Smooth muscle cell (in vitro differentiated cells): ENCODE measurements around the gene MED1. TPM values are rescaled to one million over a fixed set of nuclear protein-coding genes. Genes with fewer than 3 reads are reported as not detected.
"Not testable (repeated sequence)": the region's sequence is repeated elsewhere in the genome, so short reads cannot be mapped to it uniquely, and the experiment has no call there.

Experiments
- DNase-seq: peaks from one replicate; lab custom pipeline; 2025; ENCODE audit not compliant: unreplicated experiment; lab: John Stamatoyannopoulos, UW
- H2AFZ ChIP-seq: fragments of 200-600 bp; sonication (generic); 2 replicates; pipeline ENCODE4 v1.6.0; 2016; ENCODE audit warnings: antibody characterized with exemption, low read depth, mild to moderate bottlenecking
- H3F3A ChIP-seq: fragments of 200-600 bp; sonication (generic); 2 replicates; pipeline ENCODE4 v1.6.0; 2017; ENCODE audit warnings: antibody characterized with exemption, low read depth
- H3K27ac ChIP-seq: fragments of 200-600 bp; sonication (generic); 2 replicates; pipeline ENCODE4 v1.5.1; 2016; ENCODE audit warnings: low read depth, mild to moderate bottlenecking
- H3K27me3 ChIP-seq: fragments of 200-600 bp; sonication (generic); 2 replicates; pipeline ENCODE4 v1.6.1; 2016; ENCODE audit warnings: low read depth, mild to moderate bottlenecking
- H3K36me3 ChIP-seq: fragments of 200-600 bp; sonication (generic); 2 replicates; pipeline ENCODE4 v1.5.1; 2016; ENCODE audit warnings: low read depth
- H3K4me1 ChIP-seq: fragments of 200-600 bp; sonication (generic); 2 replicates; pipeline ENCODE4 v1.5.1; 2016; ENCODE audit warnings: low read depth
- H3K4me2 ChIP-seq: fragments of 200-600 bp; sonication (generic); 2 replicates; pipeline ENCODE4 v1.6.0; 2016; ENCODE audit warnings: mild to moderate bottlenecking
- H3K4me3 ChIP-seq: fragments of 200-600 bp; sonication (generic); 2 replicates; pipeline ENCODE4 v1.5.1; 2016; ENCODE audit warnings: mild to moderate bottlenecking
- H3K79me2 ChIP-seq: fragments of 200-600 bp; sonication (generic); 2 replicates; pipeline ENCODE4 v1.6.0; 2016; ENCODE audit warnings: low read depth, mild to moderate bottlenecking
- H3K9ac ChIP-seq: fragments of 200-600 bp; sonication (generic); 2 replicates; pipeline ENCODE4 v1.6.0; 2016; ENCODE audit warnings: low read depth
- H3K9me3 ChIP-seq: fragments of 200-600 bp; sonication (generic); replicated peaks from 2 replicates; pipeline ENCODE4 v1.5.1; 2016; ENCODE audit warnings: low read depth
- H4K20me1 ChIP-seq: fragments of 200-600 bp; sonication (generic); 2 replicates; pipeline ENCODE4 v1.6.0; 2016; ENCODE audit warnings: low read depth
- CTCF ChIP-seq: fragments of 200-600 bp; sonication (generic); IDR thresholded peaks from 2 replicates; pipeline ENCODE4 v1.5.1; 2017; ENCODE audit warnings: borderline replicate concordance, mild to moderate bottlenecking, antibody characterized with exemption; ENCODE audit not compliant: insufficient read depth, poor library complexity, severe bottlenecking
- WGBS: methylation state at CpG from one replicate; pipeline ENCODE4 v1.1.7; 2016; ENCODE audit warnings: low lambda C conversion rate; 5-methylcytosine and 5-hydroxymethylcytosine counted together
- polyA plus RNA-seq: library from polyadenylated mRNA; unstranded; fragments of >200 nt; fragmentation: Nextera tagmentation; extraction: Ambion mirVana; gene quantifications from 2 replicates; pipeline ENCODE4 v1.2.1, GENCODE V29; 2016
- total RNA-seq: library from RNA; depleted of rRNA; stranded (reverse); fragments of >200 nt; gene quantifications from 2 replicates; pipeline ENCODE4 v1.2.3, GENCODE V29; 2014

Gene MED1
- total and polyA plus RNA-seq, 2 experiments from 2014 or later = 9.5 to 25.3 TPM

GRCh38 chr17:39450051-39450450, 1.0 kb downstream of the MED1 start:
- peaks cover 5% of the 10 kb centered on the region for H3F3A ChIP-seq
- no peaks in the 10 kb centered on the region for H4K20me1 ChIP-seq
- peak overlapping the region; percentile 87 for H3K4me2 ChIP-seq
- no peak overlapping the region for H2AFZ ChIP-seq
- no peak for TF ChIP-seq CTCF
- no peaks in the 10 kb centered on the region for H3K36me3 ChIP-seq
- 83% methylated on average over 13 of the region's 13 CpGs for WGBS
- H3K79me2 ChIP-seq = peaks cover 53% of the 10 kb centered on the region
- H3K4me1 ChIP-seq = peaks cover 5% of the 10 kb centered on the region
- peak overlapping the region; percentile 98 for H3K4me3 ChIP-seq
- H3K9ac ChIP-seq = peak overlapping the region; percentile 100
- no peaks in the 10 kb centered on the region for H3K9me3 ChIP-seq
- no peaks in the 10 kb centered on the region for H3K27me3 ChIP-seq
- H3K27ac ChIP-seq = peak overlapping the region; percentile 98
- no peak for DNase-seq

GRCh38 chr17:39447561-39447960, 3.5 kb downstream of the MED1 start:
- TF ChIP-seq CTCF = no peak
- H3K36me3 ChIP-seq = peaks cover 10% of the 10 kb centered on the region
- DNase-seq = no peak
- H4K20me1 ChIP-seq = no peaks in the 10 kb centered on the region
- H3K9ac ChIP-seq = no peak overlapping the region
- no peak overlapping the region for H3K27ac ChIP-seq
- no peaks in the 10 kb centered on the region for H3K9me3 ChIP-seq
- H3K4me3 ChIP-seq = no peak overlapping the region
- no peak overlapping the region for H3K4me2 ChIP-seq
- peaks cover 54% of the 10 kb centered on the region for H3K79me2 ChIP-seq
- peaks cover 4% of the 10 kb centered on the region for H3F3A ChIP-seq
- no peak overlapping the region for H2AFZ ChIP-seq
- over 99% methylated on average over 5 of the region's 5 CpGs for WGBS
- no peaks in the 10 kb centered on the region for H3K27me3 ChIP-seq
- peaks cover 5% of the 10 kb centered on the region for H3K4me1 ChIP-seq

GRCh38 chr17:39443326-39443725, 7.7 kb downstream of the MED1 start:
- Histone ChIP-seq H3K4me3 (no peak overlapping the region), H3K27me3 (no peaks in the 10 kb centered on the region), H3K79me2 (peaks cover 30% of the 10 kb centered on the region), H3F3A (no peaks in the 10 kb centered on the region), H3K9ac (no peak overlapping the region), H2AFZ (no peak overlapping the region), H3K4me2 (no peak overlapping the region), H3K4me1 (no peaks in the 10 kb centered on the region), H3K9me3 (no peaks in the 10 kb centered on the region), H3K36me3 (peaks cover 39% of the 10 kb centered on the region), H4K20me1 (no peaks in the 10 kb centered on the region), H3K27ac (no peak overlapping the region)
- DNase-seq = no peak
- no peak for TF ChIP-seq CTCF

GRCh38 chr17:39439868-39440267, 11.2 kb downstream of the MED1 start:
- not testable (repeated sequence) for H3K4me3 ChIP-seq, H3K27ac ChIP-seq, H3K27me3 ChIP-seq, H3K4me1 ChIP-seq, H3K4me2 ChIP-seq, H2AFZ ChIP-seq, H4K20me1 ChIP-seq, H3F3A ChIP-seq, DNase-seq, H3K9ac ChIP-seq, H3K79me2 ChIP-seq, H3K9me3 ChIP-seq
- 100% methylated on average over 2 of the region's 2 CpGs for WGBS
- peaks cover 38% of the 10 kb centered on the region for H3K36me3 ChIP-seq
